Neural cell (in vitro differentiated cells): ENCODE results near the gene RTP5. TPM values are rescaled to one million over a fixed set of nuclear protein-coding genes. Genes with fewer than 3 reads are reported as not detected.

Experiments used
- H2AFZ ChIP-seq: fragments of 200-600, 300-800 bp; sonication (generic), shearing (Covaris generic); 2 replicates; pipeline ENCODE4 v1.6.0; 2014; ENCODE audit warnings: low read depth, mild to moderate bottlenecking, antibody characterized with exemption, low read length, moderate library complexity
- H3F3A ChIP-seq: fragments of 200-600 bp; shearing (Covaris generic); 2 replicates; pipeline ENCODE4 v1.6.1; 2016; ENCODE audit warnings: mild to moderate bottlenecking, moderate library complexity, mixed read lengths, antibody characterized with exemption, low read length; ENCODE audit not compliant: insufficient read depth, poor library complexity, severe bottlenecking
- H3K27ac ChIP-seq: fragments of 200-600, 300-800 bp; sonication (generic), shearing (Covaris generic); 2 replicates; pipeline ENCODE4 v1.5.1; 2014; ENCODE audit warnings: mild to moderate bottlenecking, low read length, moderate library complexity
- H3K27me3 ChIP-seq: fragments of 300-800, 200-600 bp; sonication (generic), shearing (Covaris generic); 2 replicates; pipeline ENCODE4 v1.6.0; 2014; ENCODE audit warnings: mild to moderate bottlenecking, low read depth, low read length, moderate library complexity; ENCODE audit not compliant: insufficient read depth
- H3K36me3 ChIP-seq: fragments of 300-800, 200-600 bp; sonication (generic), shearing (Covaris generic); 2 replicates; pipeline ENCODE4 v1.5.1; 2014; ENCODE audit warnings: mild to moderate bottlenecking, antibody characterized with exemption, low read length, moderate library complexity; ENCODE audit not compliant: insufficient read depth
- H3K4me2 ChIP-seq: fragments of 300-800, 200-600 bp; sonication (generic), shearing (Covaris generic); 2 replicates; pipeline ENCODE4 v1.6.0; 2014; ENCODE audit warnings: mild to moderate bottlenecking, low read length
- H3K4me3 ChIP-seq: fragments of 300-800, 200-600 bp; sonication (generic), shearing (Covaris generic); 2 replicates; pipeline ENCODE4 v1.5.1; 2014; ENCODE audit warnings: mild to moderate bottlenecking, low read length, moderate library complexity
- H3K79me2 ChIP-seq: fragments of 200-600 bp; shearing (Covaris generic); replicated peaks from 2 replicates; pipeline ENCODE4 v1.6.0; 2014; ENCODE audit warnings: mild to moderate bottlenecking, low read length, moderate library complexity; ENCODE audit not compliant: insufficient read depth
- H3K9ac ChIP-seq: fragments of 300-800, 200-600 bp; sonication (generic), shearing (Covaris generic); 2 replicates; pipeline ENCODE4 v1.6.1; 2016; ENCODE audit warnings: mild to moderate bottlenecking, low read length, mixed read lengths
- H3K9me2 ChIP-seq: fragments of 200-600 bp; shearing (Covaris generic); 2 replicates; pipeline ENCODE4 v1.6.1; 2016; ENCODE audit warnings: mild to moderate bottlenecking, low read length, mixed read lengths; ENCODE audit not compliant: insufficient read depth
- H3K9me3 ChIP-seq: fragments of 200-600, 300-800 bp; sonication (generic), shearing (Covaris generic); 2 replicates; pipeline ENCODE4 v1.6.1; 2016; ENCODE audit warnings: mild to moderate bottlenecking, mixed run types, low read length, moderate library complexity, mixed read lengths
- H4K20me1 ChIP-seq: fragments of 200-600 bp; shearing (Covaris generic); 2 replicates; pipeline ENCODE4 v1.6.1; 2016; ENCODE audit warnings: mild to moderate bottlenecking, mixed run types; ENCODE audit not compliant: insufficient read depth
- CTCF ChIP-seq: fragments of 450-650 bp; IDR thresholded peaks from 2 replicates; pipeline ENCODE4 v1.5.1; 2014; ENCODE audit warnings: antibody characterized with exemption, mild to moderate bottlenecking, moderate library complexity; ENCODE audit not compliant: poor library complexity, severe bottlenecking
- EP300 ChIP-seq: fragments of 450-650 bp; conservative IDR thresholded peaks from 2 replicates; pipeline ENCODE4 v1.6.1; 2014; ENCODE audit warnings: antibody characterized with exemption, mild to moderate bottlenecking, moderate library complexity; ENCODE audit not compliant: poor library complexity, severe bottlenecking
- EZH2 ChIP-seq: fragments of 200-600, 300-800 bp; shearing (Covaris generic), sonication (generic); IDR thresholded peaks from 2 replicates; pipeline ENCODE4 v1.6.1; 2014; ENCODE audit warnings: antibody characterized with exemption, low read length, borderline replicate concordance, mild to moderate bottlenecking; ENCODE audit not compliant: insufficient read depth, poor library complexity, severe bottlenecking
- MXI1 ChIP-seq: fragments of 450-650 bp; conservative IDR thresholded peaks from 2 replicates; pipeline ENCODE4 v1.6.1; 2014; ENCODE audit warnings: antibody characterized with exemption, mild to moderate bottlenecking; ENCODE audit not compliant: poor library complexity, severe bottlenecking
- POLR2AphosphoS5 ChIP-seq: IDR thresholded peaks from 2 replicates; pipeline ENCODE4 v1.6.1; 2012
- RAD21 ChIP-seq: fragments of 450-650 bp; conservative IDR thresholded peaks from 2 replicates; pipeline ENCODE4 v1.6.1; 2014; ENCODE audit warnings: antibody characterized with exemption, mild to moderate bottlenecking, moderate library complexity
- REST ChIP-seq: IDR thresholded peaks from 2 replicates; pipeline ENCODE4 v1.6.1; 2012; ENCODE audit warnings: borderline replicate concordance
- SMC3 ChIP-seq: fragments of 450-650 bp; conservative IDR thresholded peaks from 2 replicates; pipeline ENCODE4 v1.6.1; 2014; ENCODE audit warnings: antibody characterized with exemption, mild to moderate bottlenecking, moderate library complexity; ENCODE audit not compliant: poor library complexity
- TAF1 ChIP-seq: IDR thresholded peaks from 2 replicates; pipeline ENCODE4 v1.6.1; 2012; ENCODE audit warnings: low read depth
- polyA plus RNA-seq: library from polyadenylated mRNA; depleted of rRNA; stranded (reverse); fragments of >200 nt; gene quantifications from 2 replicates; pipeline ENCODE4 v1.2.3, GENCODE V29; 2014

The RTP5 gene
- polyA plus RNA-seq, 1 donor from 2014 or later = 1.8 TPM

GRCh38 chr2:241903121-241904010, 33.8 kb downstream of the RTP5 start:
- no peak overlapping the region for H3K4me3 ChIP-seq
- no peaks in the 10 kb centered on the region for H3K27me3 ChIP-seq
- no peaks in the 10 kb centered on the region for H4K20me1 ChIP-seq
- H3K9ac ChIP-seq = no peak overlapping the region
- no peak overlapping the region for H2AFZ ChIP-seq
- no peaks in the 10 kb centered on the region for H3K36me3 ChIP-seq
- H3K4me2 ChIP-seq = no peak overlapping the region
- H3K79me2 ChIP-seq = no peaks in the 10 kb centered on the region
- no peak overlapping the region for H3K27ac ChIP-seq
- no peaks in the 10 kb centered on the region for H3K9me2 ChIP-seq
- no peaks in the 10 kb centered on the region for H3K9me3 ChIP-seq
- TF ChIP-seq EP300 (no peak), EZH2 (no peak), SMC3 (no peak)
- H3F3A ChIP-seq = no peaks in the 10 kb centered on the region

GRCh38 chr2:241904011-241904718, 34.6 kb downstream of the RTP5 start:
- Histone ChIP-seq H3K27ac (no peak overlapping the region), H3F3A (no peaks in the 10 kb centered on the region), H3K9me2 (no peaks in the 10 kb centered on the region), H3K4me2 (no peak overlapping the region), H3K36me3 (no peaks in the 10 kb centered on the region), H4K20me1 (no peaks in the 10 kb centered on the region), H3K9ac (no peak overlapping the region), H2AFZ (no peak overlapping the region), H3K27me3 (no peaks in the 10 kb centered on the region), H3K9me3 (no peaks in the 10 kb centered on the region), H3K4me3 (no peak overlapping the region), H3K79me2 (no peaks in the 10 kb centered on the region)
- no peak for TF ChIP-seq MXI1
- no peak for TF ChIP-seq CTCF
- no peak for TF ChIP-seq SMC3
- TF ChIP-seq RAD21 = no peak
- no peak for TF ChIP-seq REST
- TF ChIP-seq EZH2 = no peak
- no peak for TF ChIP-seq EP300
- TF ChIP-seq TAF1 = no peak
- no peak for TF ChIP-seq POLR2AphosphoS5
